ENCODE measurements around the gene MEGF6. TPM values are rescaled to one million over a fixed set of nuclear protein-coding genes. Genes with fewer than 3 reads are reported as not detected.
"Not testable (repeated sequence)": the region's sequence is repeated elsewhere in the genome, so short reads cannot be mapped to it uniquely, and the experiment has no call there.

MEGF6 gene
- total RNA-seq, 1 donor from 2014 or later: 9.3 TPM

DNA sequence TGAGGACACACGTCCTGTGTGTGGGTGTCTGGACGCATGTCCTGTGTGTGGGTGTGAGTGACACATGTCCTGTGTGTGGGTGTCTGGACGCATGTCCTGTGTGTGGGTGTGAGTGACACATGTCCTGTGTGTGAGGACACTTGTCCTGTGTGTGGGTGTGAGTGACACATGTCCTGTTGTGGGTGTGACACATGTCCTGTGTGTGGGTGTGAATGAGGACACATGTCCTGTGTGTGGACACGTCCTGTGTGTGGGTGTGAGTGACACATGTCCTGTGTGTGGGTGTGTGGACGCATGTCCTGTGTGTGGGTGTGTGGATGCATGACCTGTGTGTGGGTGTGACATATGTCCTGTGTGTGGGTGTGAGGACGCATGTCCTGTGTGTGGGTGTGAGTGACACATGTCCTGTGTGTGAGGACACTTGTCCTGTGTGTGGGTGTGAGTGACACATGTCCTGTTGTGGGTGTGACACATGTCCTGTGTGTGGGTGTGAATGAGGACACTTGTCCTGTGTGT is 25.9 kb downstream of the MEGF6 start:
- intact Hi-C loops (cut with DNase I): not testable (repeated sequence)

DNA sequence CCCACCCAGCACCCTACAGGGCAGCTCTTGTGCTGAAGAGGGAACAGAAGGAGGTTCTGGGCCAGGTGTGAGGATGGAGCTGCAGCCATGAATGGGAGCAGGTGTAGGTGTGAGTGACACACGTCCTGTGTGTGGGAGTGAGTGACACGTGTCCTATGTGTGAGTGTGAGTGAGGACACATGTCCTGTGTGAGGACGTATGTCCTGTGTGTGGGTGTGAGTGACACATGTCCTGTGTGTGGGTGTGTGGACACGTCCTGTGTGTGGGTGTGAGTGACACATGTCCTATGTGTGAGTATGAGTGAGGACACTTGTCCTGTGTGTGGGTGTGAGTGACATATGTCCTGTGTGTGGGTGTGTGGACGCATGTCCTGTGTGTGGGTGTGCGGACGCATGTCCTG is 26.4 kb downstream of the MEGF6 start:
- intact Hi-C loops (cut with DNase I): no loop called here
- DNase-seq (ENCODE audit: low spot score): no peak

More for the DNA sequence above, 25.9 kb downstream of the MEGF6 start:
- not testable (repeated sequence) for DNase-seq (ENCODE audit: low spot score)

DNA sequence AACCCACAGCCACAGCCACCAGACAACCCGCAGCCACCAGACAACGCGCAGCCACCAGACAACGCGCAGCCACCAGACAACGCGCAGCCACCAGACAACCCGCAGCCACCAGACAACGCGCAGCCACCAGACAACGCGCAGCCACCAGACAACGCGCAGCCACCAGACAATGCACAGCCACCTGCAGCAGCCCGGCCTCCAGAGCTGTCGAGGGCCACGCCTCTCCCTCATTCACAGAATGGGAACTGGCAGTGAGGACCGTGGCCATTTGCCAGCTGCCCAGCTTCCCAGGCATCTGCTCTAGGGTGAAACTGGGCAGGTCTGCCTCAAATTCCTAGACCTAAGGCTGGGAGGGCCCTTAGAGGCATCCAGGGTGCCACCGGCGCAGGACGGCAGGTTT is 27.6 kb downstream of the MEGF6 start:
- DNase-seq (ENCODE audit: low spot score); intact Hi-C loops (cut with DNase I): not testable (repeated sequence)

DNA sequence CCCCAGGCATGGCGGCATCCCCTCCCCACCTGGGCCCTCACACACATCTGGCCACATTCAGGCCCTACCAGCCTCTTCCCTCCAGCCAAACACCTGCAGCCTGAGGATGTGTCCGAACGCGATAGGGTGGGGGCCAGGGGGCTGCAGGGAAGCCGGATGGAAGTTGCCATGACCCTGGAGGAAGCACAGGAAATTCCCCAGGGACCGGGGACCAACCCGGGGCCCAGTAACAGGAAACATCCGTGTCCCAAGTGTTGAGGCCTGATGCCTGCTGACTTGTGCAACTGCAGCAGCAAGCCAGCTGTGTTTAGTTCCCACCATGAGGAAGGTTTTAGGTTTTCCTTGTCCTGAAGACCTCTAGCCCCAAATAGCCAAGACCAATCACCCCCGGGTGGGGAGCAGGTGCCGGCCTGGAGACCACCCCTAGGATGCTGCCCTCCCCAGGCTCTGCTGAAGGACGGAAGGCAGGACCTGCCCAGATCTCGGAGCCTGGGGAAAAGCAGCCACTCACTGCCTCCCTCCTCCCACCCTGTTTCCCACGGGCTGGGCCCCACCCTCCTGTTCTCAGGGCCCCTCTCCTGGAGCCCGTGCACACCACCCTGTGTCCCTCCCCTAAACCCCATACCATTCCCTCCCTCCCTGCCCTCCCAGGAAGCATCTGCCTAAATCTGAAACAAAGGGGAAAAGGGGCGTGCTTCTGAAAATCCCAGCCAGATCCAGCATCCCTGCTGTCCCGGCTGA is 29.8 kb downstream of the MEGF6 start:
- intact Hi-C loops (cut with DNase I): no loop called here
- no peak for DNase-seq (ENCODE audit: low spot score)

DNA sequence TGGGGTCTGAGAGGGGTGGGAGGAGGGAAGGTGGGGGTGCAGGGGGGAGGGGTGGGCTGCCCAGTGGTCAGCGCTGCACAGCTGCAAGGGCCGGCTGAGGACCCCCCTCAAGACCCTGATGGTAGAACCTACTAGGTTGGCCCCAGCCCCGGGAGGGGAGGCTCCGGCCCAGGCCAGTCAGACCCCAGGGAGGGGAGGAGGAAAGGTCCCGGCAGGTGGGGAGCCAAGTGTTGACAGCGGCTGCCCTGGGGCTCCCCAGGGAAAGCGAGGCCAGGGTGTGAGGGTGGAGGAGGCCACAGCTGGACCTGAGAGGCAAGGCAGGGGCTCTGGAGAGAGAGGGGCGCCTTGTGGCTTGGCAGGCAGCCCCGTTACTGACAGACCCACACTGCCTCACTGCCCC is 31.1 kb downstream of the MEGF6 start:
- DNase-seq (ENCODE audit: low spot score): no peak
- intact Hi-C loops (cut with DNase I): no loop called here

DNA sequence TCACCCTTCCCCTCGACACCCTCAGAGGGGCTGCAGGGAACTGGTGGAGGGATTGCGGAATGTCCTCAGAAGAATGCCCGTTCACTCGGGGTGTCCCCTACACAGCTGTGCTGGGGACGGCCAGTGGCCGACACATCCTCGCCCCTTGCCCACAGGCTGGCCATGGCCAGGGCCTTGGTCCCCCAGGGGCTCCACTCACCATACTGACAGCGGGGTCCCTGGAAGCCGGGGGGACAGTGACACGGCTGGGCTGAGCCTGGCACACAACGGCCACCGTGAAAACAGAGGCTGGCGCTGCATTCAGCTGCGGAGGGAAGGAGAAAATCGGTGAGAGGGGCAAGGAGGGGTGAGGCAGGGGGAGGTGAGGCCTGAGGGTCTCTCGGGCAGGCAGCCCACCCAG is 31.7 kb downstream of the MEGF6 start:
- intact Hi-C loops (cut with DNase I): no loop called here
- DNase-seq (ENCODE audit: low spot score): no peak

DNA sequence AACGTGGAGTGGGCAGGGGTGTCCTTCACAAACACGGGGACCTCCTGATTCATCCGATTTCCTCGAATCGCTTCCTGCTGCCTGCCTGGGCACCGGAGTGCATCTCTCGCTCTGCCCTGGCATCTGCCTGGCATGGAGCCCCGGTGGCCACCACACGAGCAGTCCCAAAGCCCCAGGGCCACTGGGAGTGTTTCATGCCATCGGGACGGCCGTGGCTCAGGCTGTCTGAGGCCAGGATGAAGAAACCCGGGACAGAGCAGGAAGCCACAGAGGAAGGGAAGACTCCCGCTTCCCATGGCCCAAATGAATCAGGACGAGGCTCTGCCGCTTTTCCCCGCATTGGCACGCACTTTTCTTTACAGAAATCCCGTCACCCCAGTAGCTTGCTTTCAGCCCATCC is 32.4 kb downstream of the MEGF6 start:
- intact Hi-C loops (cut with DNase I): no loop called here
- no peak for DNase-seq (ENCODE audit: low spot score)

DNA sequence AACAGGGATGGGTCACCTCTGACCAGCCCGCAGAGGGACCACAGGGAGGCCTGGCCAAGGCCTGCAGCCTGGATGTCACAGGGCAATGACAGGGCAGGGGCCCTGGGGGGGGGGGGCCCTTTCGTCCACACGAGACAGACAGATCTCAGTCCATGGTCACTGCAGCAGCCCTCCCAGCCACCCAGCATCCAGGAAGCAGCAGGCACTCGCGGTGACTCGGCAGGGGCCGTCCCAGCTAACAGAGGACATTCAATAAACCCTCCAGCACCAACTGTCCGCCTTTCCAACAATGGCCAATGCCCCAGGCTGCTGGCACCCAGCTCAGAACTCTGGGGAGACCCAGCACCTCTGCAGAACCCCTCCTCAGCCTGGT is 32.9 kb downstream of the MEGF6 start:
- intact Hi-C loops (cut with DNase I): no loop called here
- no peak for DNase-seq (ENCODE audit: low spot score)

DNA sequence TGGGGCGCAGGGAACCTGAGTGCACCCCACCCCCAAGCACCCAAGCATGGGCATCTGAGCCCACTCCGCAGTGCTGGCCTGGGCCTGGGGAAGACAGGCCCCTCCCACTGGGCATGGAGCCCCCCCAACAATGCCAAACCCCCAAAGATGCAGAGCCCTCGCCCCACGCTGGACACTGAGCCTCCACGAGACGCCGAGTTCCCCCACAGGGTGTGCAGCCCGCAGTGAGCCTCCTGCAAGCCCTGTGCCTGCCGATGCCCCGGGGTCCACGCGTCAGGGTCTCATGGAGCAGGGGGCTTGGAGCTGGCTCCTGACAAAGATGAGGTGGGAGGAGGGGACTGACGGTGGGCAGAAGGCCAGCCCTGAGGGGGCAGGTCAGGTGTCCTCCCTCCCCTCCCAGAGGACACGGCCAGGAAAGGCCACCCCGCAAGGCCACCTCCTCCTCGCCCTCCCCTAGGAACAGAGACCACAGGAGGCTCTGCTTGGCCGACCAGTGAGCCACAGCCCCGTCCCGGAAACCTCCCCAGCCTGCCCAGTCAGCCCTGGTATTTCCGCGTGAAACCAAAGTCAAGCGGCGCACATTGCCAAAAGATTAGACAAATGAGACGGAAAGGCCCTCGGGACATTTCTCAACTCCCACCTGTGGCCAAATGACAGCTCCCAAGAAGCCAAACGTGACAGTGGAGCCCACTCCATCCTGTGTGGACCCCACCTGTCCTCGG is 33.4 kb downstream of the MEGF6 start:
- intact Hi-C loops (cut with DNase I): no loop called here

DNA sequence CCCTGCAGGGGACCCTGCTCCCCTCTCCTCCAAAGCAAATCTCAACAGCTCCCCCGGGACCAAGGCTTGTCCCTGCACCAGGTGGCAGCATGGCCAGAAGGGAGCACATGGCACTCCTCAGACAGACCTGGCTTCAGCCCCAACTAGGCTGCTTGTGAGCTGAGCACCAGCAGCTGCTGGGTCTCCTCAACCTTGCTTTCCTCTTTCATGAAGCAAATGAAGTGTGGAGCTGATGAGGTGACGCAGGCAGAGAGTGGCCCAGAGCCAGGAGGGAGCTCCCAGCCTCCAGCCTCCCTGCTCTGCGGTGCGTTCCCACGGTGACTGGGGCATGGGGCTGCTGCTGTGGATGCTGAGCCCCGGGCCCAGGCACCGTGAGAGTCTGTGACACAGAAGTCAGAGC is 34.0 kb downstream of the MEGF6 start:
- intact Hi-C loops (cut with DNase I): no loop called here
- DNase-seq (ENCODE audit: low spot score): no peak

More for the DNA sequence above, 33.4 kb downstream of the MEGF6 start:
- no peak for DNase-seq (ENCODE audit: low spot score)

DNA sequence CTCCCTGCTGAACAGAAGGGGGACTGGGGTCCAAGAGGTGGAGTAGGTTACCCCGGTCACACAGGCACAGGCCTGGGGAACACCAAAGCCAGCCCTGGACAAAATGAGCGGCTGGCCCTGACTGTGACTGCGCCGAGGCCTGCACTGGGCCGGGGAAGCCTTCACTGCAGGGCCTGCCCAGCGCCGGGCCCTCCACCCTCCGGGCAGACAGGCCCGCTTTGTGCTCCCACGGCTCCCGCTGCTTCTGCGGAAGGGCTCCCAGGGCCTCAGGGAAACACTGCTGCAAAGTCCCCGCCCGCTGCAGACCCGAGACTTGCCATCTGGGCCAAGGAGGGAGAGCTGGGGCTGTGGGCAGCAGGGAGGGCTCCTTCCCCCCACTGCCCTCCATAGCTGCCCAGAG is 35.3 kb downstream of the MEGF6 start:
- intact Hi-C loops (cut with DNase I): no loop called here
- no peak for DNase-seq (ENCODE audit: low spot score)

DNA sequence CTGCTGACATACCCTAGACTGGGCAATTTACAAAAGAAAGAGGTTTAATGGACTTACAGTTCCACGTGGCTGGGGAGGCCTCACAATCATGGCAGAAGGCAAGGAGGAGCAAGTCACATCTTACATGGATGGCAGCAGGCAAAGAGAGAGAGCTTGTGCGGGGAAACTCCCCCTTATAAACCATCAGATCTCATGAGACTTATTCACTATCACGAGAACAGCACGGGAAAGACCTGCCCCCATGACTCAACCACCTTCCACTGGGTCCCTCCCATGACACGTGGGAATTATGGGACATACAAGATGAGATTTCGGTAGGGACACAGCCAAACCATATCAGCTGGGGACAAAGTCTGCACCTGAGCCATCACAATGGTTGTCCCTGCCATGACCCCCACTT is 35.8 kb downstream of the MEGF6 start:
- intact Hi-C loops (cut with DNase I); DNase-seq (ENCODE audit: low spot score): not testable (repeated sequence)

DNA sequence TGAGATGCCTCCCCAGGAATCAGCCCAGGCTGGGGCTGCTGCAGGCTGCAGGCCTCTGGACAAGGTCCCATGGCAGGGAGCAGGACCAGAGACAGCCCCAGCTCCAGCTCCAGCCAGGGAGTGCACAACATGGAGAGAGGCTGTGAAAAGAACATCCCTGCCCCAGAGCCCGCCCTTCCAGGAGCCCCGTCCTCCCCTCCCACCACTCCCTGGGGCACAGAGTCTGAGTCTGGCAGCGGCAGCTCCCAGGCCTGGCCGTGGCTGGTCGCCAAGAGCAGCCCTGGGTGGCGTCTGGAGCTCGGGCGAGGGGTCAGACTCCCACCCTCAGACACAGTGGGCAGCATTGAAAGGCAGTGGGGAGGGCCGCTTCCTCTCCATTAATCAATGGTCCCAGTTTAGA is 37.8 kb downstream of the MEGF6 start:
- intact Hi-C loops (cut with DNase I): no loop called here
- DNase-seq (ENCODE audit: low spot score): no peak

DNA sequence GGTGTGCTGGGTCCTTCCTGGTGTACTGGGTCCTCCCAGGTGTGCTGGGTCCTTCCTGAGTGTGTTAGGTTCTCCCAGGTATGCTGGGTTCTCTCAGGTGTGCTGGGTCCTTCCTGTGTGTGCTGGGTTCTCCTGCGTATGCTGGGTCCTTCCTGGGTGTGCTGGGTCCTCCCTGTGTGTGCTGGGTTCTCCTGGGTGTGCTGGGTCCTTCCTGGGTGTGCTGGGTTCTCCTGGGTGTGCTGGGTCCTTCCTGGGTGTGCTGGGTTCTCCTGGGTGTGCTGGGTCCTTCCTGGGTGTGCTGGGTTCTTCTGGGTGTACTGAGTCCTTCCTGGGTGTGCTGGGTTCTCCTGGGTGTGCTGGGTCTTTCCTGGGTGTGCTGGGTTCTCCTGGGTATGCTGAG is 38.7 kb downstream of the MEGF6 start:
- DNase-seq (ENCODE audit: low spot score); intact Hi-C loops (cut with DNase I): not testable (repeated sequence)

DNA sequence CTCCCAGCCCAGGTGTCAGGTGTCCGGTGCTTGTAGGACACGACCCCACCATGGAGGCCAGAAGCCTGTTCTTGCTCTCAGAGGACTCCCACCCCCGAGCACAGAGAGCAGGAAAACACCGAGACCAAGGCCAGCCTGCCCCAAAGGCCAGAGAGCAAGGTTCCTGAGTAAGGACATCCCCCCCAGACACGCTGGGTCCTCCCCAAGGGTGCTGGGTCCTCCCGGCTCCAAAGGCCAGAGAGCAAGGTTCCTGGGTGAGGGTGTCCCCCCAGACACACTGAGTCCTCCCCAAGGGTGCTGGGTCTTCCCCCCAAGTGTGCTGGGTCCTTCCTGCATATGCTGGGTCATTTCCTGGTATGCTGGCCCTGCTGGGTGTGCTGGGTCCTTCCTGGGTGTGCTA is 40.0 kb downstream of the MEGF6 start:
- intact Hi-C loops (cut with DNase I): no loop called here
- no peak for DNase-seq (ENCODE audit: low spot score)

DNA sequence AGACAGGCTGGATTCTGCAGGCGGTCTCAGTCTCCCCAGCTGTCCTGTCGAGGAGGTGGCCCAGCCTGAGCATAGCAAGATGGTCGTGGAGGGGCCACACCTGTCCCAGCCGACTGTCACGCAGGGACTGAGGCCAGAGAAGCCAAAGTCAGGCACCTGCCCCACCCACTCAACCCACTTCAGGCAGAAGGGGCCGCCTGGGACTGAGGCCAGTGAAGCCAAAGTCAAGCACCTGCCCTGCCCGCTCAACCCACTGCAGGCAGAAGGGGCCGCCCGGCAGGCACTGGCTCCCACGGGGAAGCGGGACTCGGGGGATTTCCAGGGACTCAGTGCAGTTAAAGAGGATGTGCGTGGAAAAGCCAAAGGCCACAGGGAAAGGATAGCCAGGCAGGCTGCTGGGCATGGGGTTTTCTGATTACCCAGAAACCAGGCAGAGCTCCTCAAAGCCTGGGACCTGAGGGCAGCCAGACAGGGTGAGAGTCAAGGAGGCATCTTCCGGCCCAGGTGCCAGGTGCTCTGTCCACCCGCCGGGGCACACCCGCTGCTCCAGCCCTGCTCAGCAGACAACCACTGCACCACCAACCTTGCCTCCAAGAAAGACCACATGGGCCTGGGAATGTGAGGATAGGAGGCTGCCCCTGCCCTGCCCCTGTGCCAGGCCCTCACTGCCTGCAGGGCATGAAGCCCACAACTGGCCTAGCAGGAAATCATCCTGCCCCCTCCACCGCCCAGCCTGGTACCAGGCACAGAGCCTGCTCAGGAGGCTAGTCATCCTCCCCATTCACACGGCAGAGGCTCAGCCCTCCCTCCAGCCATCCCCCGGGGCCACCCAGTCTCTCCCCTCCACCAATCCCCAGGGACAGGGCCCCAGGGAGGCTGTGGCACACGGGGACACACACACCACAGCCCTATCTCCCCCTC is 41.0 kb downstream of the MEGF6 start:
- intact Hi-C loops (cut with DNase I): no loop called here

DNA sequence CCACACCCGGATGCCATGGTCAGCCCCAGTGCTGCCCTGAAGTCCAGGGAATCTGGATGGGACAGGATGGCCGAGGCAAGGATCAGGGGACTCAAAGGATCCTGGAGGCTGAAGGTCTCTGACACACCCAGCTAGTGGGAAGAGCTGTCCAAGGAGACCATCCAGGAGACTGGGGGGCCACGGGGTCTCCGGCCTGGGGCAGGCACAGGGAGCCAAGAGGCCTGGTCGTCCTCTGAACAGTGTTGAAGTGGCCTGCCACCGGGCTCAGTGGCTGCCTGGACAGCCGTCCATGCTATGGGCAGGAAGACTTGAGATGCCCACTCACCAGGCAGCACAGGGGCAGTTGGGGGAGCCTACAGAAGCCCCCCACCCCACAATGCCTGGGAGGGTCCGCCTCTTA is 41.9 kb downstream of the MEGF6 start:
- no peak for DNase-seq (ENCODE audit: low spot score)
- intact Hi-C loops (cut with DNase I): loop anchor here (5.0 kb wide), 1 partner anchor 77 kb away; no protein-coding TSS in a partner anchor

More for the DNA sequence above, 41.0 kb downstream of the MEGF6 start:
- no peak for DNase-seq (ENCODE audit: low spot score)

DNA sequence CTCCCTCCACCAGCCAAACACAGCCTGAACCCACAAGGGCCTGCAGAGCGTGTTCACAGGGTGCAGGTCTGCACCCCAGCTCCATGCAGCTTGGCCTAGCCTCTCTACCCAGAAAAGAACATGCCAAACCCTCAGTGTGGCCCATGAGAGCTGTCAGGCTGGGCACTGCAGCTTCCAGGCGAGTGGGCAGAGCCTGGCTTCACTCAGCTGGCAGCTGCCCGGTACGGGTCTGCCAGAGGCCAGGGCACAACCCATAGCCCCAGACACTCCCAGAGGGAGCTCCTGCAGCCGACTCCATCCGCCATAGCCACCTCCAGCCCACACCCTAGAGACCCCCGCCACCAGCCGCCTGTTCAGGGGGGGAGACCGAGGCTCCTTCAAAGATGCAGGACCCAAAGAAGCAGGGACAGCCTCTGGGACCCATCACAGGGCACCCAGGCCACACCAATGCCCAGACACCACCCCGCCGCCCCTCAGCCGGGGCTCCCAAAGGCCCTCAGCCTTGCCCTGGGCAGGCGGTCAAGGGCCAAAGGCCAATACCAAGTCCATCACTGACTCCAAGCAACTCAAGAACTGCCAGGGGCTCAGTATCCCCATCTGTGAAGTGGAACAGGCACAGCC is 42.4 kb downstream of the MEGF6 start:
- intact Hi-C loops (cut with DNase I): loop anchor here (5.0 kb wide), 1 partner anchor 77 kb away; no protein-coding TSS in a partner anchor
- DNase-seq (ENCODE audit: low spot score): no peak

Data from cardiac septum (tissue), 1 donor.